ENCODE data around the gene CA10.

The CA10 gene

DNA sequence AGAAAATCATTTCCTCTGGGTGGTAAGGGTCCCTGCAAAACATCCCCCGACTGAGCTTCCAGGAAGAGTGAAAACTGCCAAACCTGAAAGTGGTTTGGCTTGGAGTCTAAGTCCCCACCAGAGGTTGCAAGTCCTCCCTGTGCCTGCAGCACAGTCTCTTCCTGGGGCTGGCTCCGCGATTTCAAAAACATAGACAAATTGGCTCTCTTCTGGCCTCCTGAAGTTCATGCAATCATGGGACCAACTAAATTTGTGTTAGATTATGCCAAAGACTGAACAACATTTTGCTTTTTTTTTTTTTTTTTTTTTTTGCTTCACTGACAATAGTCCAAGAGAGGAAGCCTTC, 447.9 kb downstream of the CA10 start:
- no peak for DNase-seq

GRCh38 chr17:51709694-51710633, 448.6 kb downstream of the CA10 start:
- no peak for DNase-seq

- no peak for DNase-seq
Observed at GRCh38 chr17:51707216-51707615, 451.3 kb downstream of the CA10 start.

DNA sequence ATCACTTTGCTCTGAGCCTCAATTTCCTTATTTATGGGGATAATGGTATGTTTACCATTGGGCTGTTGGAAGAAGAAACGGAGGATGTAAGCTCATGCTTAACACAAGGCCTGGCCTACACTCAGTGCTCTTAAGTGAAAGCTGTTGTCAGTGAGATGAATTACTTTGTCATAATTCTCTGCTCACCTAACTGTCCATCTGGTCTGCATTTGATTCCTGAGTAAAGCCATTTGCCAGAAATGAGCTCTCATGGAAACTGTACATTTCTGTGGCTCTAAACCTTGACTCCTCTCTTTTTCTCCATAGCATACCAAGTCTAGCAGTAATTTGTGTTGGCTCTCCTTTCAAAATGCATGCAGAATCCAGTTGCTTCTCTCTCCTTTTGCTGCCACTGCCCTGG, 452.4 kb downstream of the CA10 start:
- DNase-seq = no peak

- DNase-seq = no peak
Observed at GRCh38 chr17:51703361-51704341, 454.9 kb downstream of the CA10 start.

- no peak for DNase-seq
Observed at GRCh38 chr17:51702963-51703360, 455.6 kb downstream of the CA10 start.

- DNase-seq = no peak
Observed at GRCh38 chr17:51701501-51701900, 457.0 kb downstream of the CA10 start.

- no peak for DNase-seq
Observed at GRCh38 chr17:51700011-51700760, 458.3 kb downstream of the CA10 start.

GRCh38 chr17:51699303-51699702, 459.2 kb downstream of the CA10 start:
- no peak for DNase-seq

GRCh38 chr17:51692917-51693316, 465.6 kb downstream of the CA10 start:
- no peak for DNase-seq

- DNase-seq = no peak
Observed at GRCh38 chr17:51687887-51688286, 470.6 kb downstream of the CA10 start.

DNA sequence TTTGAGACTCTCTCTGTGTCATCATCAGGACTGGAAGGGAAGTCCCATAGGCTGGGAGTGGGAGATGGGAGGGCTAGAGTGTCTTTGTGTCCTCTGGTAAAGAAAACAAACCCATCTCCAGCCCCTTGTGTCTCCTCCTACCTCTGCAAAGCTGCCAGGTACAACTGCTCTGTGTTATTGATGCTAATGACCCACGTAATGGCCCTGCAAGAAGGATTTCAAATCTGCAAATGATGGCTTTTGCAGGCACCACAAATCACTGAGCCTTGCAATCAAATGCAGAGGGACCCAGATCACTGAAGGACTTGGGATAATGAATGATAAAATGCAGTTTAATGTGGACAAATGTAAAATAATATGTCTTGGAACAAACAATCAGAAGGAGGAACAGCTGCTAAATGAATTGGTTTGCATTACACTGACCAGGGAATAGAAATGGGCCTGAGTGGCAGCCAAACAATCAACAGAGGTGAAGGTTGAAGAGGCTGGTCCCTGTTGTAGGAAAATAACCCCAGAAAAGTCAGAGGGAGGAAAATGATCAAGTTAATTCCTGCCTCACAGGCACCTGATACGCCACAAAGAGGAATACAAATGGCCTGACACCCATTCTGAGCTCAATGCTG, 473.1 kb downstream of the CA10 start:
- DNase-seq = no peak

DNA sequence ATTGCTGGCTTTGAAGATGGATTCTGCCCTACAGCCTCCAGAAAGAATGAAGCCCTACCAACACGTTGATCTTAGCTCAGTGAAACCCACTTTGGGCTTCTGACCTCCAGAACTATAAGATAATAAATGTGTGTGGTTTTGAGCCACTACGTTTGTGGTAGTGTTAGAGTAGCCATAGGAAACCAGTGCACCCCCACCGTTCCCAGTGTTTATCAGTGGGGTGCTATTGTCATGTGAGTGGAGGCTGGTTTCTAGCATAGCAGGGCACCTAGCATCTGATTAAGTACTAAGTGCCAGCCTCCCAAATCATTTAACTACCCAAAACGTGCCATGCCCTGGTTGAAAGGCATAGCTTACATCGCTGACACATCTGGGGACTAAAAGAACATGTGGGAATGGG, 474.3 kb downstream of the CA10 start:
- DNase-seq = no peak

DNA sequence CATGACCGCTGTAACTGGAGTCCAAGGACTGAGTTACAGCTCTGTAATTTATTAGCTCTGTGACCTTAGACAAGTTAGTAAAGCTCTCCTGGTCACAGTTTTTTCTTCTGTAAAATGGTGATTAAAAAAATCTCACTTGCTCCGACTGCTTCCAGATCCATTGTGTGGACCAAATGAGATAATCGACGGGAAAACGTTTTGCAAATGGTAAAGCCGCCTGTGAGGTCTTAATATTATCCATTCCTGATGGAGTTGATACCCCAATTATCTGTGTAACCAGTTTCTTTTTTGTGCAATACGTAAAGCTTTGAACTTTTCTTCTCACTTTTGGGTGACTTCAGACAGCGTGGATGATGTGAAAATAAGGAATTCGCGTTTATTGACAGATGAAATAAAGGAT, 475.2 kb downstream of the CA10 start:
- no peak for DNase-seq

DNA sequence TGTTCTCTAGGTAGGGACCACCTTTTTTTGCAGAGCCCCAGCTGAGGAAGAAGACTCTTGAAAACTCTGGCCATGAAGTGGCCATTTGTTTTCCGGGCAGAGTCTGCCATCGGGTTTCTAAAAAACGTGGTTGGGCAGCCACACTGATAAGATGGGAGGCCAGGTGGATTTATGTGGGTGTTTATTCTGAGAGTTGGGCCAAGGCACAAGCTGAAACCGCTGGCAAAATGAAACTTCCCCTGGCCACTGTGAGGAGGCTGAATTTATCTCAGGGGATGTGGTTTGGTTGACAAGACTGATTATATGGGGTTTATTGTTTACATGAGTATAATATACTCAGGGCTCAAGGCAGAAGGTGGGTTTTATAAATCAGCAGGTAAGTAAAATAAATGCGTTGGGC, 476.4 kb downstream of the CA10 start:
- no peak for DNase-seq

DNA sequence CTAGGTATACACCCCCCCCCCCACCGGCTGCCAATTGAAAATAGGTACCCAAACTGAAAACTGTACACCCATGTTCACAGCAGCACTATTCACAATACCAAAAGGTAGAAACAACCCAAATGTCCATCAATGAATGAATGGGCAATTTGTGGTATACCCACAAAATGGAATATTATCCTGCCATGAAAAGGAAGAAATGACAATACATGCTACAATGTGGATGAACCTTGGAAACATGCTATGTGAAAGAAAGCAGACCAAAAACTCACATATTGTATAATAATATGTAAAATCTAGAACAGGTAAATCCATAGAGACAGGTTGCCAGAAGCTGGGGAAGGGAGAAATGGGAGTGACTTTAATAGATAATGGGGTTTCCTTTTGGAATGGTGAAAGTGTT, 480.6 kb downstream of the CA10 start:
- no peak for DNase-seq

GRCh38 chr17:51676691-51677487, 481.6 kb downstream of the CA10 start:
- DNase-seq = no peak

GRCh38 chr17:51674579-51675255, 483.8 kb downstream of the CA10 start:
- no peak for DNase-seq

DNA sequence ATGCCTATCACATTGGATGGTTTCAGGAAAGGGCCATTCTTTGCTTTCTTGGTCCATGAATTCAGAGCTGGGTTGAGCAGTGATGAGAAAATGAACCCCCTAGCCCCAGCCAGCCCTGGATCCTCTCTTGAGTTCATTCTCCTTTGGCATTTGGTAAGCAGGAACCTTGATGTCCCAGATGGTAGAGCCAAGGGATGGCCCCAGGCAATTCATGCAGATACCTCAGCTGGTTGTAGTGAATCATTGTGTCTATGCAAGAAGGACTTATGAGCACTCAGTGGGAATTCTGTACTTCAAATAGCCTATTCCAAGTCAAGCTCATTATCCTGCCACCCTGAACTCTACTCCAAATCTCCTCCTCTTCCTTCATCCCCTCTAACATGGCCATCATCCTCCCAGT, 485.4 kb downstream of the CA10 start:
- no peak for DNase-seq

DNA sequence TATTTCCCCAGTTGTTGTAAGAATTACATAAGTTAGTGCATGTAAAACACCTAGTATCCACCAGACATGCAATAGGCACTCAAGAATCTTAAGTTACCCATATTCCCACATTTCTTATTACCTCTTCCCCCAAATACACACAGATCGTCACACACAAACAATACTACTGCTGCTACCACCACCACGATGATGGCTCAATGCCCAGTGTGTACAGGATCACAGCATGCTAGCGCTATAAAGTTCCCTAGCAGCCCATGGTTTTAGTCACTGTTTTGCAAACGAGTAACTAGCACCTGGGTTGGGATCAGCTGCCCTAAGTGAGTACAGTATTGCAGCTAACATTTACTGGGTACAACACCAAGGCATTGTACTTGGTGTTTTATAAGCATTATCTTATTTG, 486.4 kb downstream of the CA10 start:
- no peak for DNase-seq

DNA sequence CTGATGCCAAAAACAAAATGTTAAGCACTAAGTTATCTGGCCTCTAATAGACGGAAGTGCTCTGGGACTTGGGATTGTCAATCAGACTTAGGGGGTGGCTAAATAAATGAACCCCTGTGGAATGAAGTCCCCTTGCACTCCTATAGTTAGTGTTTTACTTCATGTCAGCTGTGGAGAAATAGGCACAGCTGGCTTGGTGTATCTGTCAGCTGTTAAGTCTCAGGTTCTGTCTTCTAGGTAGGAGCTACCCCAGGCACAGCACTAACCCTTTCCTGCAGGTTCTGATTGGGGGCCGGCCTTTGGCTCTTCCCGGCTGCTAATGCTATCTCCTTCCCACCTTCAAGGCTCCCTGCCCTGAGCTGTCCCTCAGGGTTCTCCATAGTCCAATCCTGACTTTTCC, 487.6 kb downstream of the CA10 start:
- no peak for DNase-seq
